ENCODE measurements around the gene CDRT15.
"Not testable (repeated sequence)": the region's sequence is repeated elsewhere in the genome, so short reads cannot be mapped to it uniquely, and the experiment has no call there.

CDRT15 gene

DNA sequence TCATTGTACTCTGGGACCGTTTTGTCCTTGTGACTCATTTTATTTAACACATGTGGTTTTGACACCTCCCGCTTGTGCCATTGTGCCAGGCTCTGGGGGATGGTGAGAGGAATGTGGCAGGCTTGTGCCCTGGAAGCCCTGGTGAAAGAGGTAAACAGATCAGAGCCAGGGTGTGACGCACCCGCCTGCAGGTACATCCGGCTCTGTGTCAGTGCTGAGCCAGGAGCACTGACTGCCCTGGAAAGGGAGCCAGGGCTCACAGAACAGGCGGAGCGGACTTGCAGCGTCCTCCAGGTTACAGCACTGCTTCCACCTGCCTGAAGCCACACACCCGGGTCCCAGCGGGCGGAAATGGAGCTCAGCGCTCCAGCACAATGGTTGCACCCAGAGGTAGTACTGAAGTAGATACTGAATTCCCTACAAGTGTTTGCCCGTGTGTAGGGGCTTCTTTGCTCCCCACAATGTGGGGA lies 30.6 kb downstream of the CDRT15 start:
- DNase-seq: peak; percentile 90

- no peak for DNase-seq
Observed at GRCh38 chr17:14205380-14205779, 31.3 kb downstream of the CDRT15 start.

DNA sequence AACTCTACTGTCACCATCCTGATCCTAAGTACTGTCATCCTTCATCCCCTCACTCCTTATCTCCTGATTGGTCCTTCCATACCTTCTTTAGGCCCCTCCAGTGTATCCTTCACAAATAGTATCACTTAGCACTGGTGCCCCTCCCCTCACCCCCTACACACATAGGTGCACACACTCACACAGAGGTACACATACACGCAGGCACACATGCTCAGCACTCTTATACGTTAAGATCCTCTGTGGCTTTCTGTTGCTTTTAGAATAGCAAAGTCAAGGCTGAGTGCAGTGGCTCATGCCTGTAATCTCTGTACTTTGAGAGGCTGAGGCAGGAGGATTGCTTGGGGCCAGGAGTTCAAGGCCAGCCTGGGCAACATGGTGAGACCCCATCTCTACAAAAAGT lies 32.1 kb downstream of the CDRT15 start:
- no peak for DNase-seq

DNA sequence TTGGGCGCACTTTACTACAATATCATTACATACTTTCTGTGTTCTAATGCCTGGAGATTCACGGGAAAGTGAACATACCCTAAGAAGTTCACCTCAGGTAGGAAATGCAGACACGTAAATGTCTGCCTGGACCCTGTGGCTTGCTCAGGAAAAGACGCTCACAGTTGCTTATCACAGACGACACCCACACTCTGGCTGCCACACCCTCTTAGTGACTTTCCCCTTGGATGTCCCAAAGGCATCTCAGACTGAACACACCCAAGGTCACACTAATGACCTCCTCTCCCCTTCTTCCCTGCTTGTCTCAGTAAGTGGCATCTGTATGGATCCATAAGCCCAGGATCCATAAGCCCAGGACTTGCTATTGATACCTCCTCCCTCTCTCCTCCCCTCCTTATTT lies 32.6 kb downstream of the CDRT15 start:
- no peak for DNase-seq

DNA sequence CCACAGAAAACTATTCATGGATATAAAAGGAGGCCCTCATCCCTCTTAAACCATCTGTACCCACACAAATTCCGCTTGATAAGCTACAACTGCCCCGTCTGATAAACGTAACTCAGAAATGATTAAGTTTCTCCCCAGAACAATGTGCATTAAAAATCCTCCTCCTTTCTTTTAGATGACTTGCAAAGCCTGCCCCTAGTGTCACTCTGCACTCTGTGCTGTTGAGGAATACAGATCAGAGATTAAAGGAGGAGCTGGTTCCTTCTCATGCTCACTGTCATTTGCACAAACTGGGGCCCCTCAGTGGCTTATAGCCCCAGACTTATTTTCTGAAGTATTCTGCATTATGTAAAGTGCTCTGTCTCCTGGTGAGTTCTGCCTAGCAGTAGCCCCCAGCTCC lies 33.3 kb downstream of the CDRT15 start:
- DNase-seq: peak; percentile 58

DNA sequence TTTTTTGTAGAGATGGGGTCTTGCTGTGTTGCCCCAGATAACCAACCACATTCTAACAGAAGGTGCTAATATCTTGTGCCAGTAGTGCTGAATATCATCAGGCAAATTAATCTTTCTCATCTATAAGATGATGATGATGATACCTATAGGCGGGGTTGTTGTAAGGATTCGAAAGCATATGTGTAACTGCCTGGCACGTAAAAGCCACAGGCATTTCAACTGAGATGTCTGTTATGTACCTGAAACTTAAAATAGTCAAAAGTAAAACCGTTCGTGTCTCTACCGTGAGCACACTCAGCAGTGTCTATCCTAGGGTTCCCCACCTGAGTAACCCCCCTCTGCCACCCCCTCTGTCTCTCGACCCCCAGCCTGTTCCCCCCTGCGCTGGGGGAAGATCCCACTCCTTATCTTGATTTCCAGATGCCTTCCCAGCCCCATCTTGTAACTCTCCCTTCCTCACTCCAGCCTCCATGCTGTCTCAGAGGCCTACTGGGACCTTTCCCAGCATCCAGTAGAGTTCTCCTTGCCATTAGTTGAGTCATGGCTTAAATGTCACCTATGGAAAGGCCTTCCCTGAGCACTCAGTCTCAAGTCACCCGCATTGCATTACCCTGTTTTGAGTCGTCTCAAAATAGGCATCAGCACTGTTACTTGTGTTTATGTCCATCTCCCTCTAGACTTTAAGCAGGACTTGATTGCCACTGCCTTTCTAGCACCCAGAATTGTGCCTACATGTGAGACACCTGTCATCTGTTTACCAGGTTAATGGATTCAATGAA lies 34.1 kb downstream of the CDRT15 start:
- DNase-seq: peak; percentile 48

DNA sequence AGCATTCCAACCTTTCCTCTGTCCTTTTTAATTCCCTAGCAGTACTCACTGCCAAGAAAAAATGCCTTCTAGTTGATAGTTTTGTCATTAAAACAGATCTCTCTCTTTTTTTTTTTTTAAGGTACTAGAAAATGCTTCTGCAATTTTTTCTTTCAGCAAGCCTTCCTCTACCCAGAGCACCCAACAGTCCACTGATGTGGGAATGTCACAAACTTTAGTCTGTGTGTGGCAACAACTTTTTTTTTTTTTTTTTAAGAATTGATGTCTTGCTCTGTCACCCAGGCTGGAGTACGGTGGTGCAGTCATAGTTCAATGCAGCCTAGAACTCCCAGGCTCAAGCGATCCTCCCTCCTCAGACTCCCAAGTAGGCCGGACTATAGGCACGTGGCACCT lies 34.7 kb downstream of the CDRT15 start:
- DNase-seq: no peak

DNA sequence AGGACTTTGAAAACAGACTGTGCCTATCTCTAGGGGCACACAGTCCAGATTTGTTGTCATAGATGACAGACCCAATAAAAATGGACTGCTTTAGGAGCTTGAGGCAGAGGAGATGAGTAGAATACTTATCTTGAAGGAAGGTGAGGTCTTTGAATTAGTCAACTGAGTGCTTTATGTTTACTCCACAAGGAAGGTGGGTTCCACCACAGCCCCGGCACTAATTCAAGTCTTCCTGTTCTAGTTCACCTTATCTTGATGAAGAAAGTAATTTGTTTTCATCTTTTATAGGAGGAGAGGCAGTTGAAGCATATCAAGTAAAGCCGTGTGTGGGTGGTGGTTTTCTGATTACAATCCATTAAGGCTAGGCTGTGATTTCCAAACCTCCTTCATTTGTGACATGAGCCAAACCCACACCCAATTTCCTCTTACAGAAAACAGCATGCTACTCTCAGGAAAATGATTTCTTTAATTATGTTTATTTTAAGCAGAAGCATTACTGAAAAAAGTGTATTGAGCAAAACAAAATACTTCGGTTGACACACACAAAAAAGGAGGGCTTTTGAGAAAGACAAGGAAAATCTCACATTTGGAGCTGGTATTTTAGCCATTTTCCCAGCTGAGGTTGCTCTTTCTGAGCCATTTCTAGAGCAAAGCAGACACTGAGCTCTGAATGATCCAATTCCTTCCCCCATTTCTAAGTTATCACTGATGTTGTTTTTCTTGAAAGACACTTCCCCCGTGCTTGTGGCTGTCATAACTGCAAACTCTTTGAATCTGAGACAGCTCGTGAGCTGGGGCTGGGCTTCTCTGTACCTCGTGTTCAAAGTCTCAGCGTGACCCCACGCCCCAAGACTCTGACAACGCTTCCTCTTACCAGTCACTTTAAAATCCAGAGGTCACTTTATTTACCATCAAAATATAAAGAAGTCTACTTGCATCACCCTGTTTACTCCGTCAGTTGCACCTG lies 35.4 kb downstream of the CDRT15 start:
- DNase-seq: peak; percentile 87

- no peak for DNase-seq
Observed at GRCh38 chr17:14200354-14200753, 36.3 kb downstream of the CDRT15 start.

DNA sequence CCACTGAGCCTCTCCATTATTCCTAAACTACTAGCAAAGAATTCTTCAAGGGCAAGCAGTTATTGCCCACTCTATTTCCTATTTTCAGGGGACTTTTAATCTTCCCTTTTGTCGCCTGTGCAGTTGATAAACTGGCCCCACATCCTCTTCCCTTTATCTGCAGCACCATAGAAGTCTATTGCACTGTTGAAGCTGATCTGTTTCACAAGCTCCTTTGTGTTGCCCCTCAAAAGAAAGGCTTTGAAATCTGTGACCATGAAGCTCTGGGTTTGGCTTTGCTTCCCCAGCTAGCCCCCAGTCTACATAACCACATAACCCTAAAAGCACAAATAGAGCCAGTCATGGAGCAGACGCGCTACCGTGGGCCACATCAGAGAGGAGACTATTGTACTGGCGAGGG lies 37.1 kb downstream of the CDRT15 start:
- DNase-seq: no peak

DNA sequence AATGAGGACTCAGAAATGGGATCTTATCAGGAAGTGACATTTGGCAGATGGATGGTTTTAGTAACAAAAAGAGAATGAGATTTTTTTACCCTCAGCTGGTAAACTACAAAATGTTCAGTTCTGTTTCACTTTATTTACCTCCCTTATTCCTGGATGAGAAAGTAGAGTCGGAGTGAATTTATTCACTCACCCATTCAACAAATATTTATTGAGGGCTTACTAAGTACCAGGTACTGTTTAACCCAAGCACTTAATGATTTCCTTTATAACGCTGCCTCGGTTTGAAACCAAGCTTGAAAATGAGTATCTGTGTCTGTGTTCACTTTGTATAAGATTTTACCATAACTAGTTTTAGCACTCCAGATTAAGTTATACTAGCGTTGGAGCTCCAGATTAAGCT lies 38.1 kb downstream of the CDRT15 start:
- no peak for DNase-seq

DNA sequence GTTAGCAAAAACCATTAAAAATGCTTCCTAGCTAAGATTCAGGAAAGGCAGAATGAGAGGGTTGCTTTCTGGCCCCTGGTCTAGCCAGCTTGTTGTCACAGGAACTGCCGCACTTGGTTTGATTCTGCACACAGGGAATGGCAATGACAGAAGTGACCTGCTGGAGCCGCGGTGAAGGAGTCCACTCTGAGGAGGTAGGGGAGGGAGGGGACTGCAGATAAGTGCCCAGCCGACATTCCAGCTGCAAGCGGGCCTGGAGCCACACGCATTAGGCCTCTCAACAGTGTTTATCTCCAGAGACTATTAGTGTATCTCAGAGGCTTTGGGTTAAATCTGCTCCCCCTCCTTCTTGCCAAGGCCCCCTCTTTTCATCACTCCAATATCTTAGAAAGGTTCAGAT lies 38.6 kb downstream of the CDRT15 start:
- DNase-seq: no peak

- peak; percentile 66 for DNase-seq
Observed at GRCh38 chr17:14197586-14197985, 39.1 kb downstream of the CDRT15 start.

- peak; percentile 49 for DNase-seq
Observed at GRCh38 chr17:14197057-14197456, 39.6 kb downstream of the CDRT15 start.

- peak; percentile 58 for DNase-seq
Observed at GRCh38 chr17:14196377-14196997, 40.2 kb downstream of the CDRT15 start.

DNA sequence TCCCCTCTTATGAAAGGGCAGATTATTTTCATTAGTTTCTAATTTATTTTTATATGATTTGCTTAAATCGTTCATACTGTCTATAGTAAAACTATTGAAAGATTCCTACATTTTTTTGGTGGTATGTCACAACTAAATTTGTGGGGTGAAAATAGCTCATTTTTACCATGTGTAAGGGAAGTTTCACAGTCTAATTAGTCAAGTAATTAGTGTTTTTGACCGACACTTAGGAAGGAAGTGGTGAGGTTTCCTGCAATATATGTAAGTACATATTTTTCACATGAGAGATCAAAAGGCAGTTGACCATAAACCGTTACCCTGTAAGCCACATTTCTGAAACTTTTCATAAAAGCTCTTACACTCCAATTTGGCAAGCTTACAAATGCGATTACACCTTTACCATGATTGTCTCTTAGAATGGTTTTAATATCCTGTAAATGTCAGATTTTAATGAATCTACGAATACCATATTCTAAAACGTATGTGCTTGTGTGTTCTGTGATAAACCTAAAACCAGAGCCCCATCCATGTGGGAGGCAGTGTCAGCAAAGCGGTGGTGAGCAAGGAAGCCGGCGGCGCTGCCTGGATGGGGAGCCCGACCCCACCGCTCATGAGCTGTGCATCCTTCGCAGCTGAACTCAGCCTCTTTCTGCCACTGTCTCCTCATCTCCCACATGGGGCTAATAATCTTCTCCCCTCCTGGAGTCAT lies 43.9 kb downstream of the CDRT15 start:
- peak; percentile 54 for DNase-seq

GRCh38 chr17:14192039-14192438 lies 44.6 kb downstream of the CDRT15 start:
- DNase-seq: not testable (repeated sequence)

- not testable (repeated sequence) for DNase-seq
Observed at GRCh38 chr17:14191469-14191868, 45.2 kb downstream of the CDRT15 start.

DNA sequence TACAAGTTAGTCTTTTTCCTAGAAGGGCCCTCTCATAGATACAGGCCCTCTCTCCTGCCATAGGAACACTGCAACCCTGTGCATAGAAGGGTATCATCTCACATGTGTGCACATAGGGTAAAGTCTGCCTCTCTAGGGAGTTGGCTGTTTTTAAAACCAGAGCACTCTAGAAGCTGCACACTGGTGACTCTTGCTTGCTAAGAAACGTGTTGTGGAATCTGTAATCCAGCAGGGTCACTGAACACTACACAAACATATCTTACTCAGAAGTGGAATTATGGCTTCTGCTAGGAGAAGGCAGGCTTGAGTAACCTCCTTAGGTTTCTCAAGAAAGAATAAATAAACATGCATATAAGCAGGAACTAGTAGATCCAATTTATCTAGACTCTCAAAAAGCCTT lies 45.9 kb downstream of the CDRT15 start:
- DNase-seq: not testable (repeated sequence)

DNA sequence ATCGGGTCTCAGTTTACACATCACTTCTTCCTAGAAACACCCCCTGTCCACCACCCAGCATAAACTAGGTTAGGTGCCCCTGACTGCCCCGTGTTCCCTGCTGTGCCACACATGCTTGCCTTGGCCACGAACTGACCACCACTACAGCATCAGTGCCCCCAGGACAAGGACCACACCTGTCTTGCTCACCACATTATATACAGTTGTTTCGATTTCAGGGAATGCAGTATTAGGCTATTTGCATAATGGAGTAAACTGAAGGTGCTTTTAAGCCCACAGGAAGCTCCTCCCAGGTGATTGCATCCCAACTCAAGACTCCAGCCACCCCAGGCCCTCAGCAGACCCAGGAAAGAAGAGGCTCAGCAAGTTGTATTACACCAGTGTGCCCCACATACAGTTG lies 50.2 kb downstream of the CDRT15 start:
- not testable (repeated sequence) for DNase-seq
